ENCODE data around the gene LRRC30.

DNA sequence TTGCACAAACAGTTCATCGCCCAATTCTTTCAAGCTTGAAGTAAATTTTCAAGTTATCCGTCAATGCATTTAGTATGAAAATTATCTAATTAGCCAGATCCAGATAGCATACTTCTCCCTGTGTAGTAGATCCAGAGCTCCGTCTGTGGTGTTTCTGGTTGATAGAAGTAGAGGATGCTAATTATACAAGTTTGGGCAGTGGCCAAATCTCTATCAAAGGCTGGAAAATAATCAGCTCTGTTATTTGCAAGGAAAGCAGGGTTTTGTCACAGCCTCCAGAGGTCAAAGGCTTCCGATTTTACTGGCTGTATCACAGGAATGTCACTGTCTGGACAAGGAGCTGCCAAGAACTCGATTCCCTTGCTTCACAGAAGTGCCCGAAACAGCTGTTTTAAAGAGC is 28.6 kb downstream of the LRRC30 start:
- TF ChIP-seq, protein P1, sequence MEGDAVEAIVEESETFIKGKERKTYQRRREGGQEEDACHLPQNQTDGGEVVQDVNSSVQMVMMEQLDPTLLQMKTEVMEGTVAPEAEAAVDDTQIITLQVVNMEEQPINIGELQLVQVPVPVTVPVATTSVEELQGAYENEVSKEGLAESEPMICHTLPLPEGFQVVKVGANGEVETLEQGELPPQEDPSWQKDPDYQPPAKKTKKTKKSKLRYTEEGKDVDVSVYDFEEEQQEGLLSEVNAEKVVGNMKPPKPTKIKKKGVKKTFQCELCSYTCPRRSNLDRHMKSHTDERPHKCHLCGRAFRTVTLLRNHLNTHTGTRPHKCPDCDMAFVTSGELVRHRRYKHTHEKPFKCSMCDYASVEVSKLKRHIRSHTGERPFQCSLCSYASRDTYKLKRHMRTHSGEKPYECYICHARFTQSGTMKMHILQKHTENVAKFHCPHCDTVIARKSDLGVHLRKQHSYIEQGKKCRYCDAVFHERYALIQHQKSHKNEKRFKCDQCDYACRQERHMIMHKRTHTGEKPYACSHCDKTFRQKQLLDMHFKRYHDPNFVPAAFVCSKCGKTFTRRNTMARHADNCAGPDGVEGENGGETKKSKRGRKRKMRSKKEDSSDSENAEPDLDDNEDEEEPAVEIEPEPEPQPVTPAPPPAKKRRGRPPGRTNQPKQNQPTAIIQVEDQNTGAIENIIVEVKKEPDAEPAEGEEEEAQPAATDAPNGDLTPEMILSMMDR (IDR thresholded peaks at IDR 0.05): no peak
- no peak for TF ChIP-seq POLR2A (IDR thresholded peaks at IDR 0.05)

Data from right lobe of liver (tissue), 4 donors.